ENCODE data around the gene PLD5. TPM values are rescaled to one million over a fixed set of nuclear protein-coding genes. Genes with fewer than 3 reads are reported as not detected.
A peak's percentile ranks its signal among the peaks of the same experiment; 100 is the strongest.
"Not testable (repeated sequence)": the region's sequence is repeated elsewhere in the genome, so short reads cannot be mapped to it uniquely, and the experiment has no call there.

The PLD5 gene
- polyA plus RNA-seq, 1 donor: 1.4 TPM

DNA sequence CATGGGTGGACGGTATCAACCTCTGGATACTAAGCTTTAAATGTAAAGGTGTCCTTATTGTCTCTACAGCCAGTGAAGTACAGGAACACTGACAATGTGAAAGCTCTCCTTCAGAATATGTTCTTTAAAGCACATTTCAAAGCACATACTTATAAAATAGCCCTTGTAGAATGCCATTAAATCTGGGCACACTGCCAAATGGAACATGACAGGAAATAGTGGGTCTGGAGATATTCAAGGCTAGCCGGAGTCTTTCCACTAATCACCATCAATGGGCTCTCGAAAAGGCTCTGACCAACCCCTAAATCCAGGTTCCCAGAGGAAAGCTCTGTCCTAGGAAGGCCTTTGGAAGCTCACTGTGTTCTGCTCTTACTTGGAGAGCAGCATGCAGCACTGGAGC lies 46.6 kb downstream of the PLD5 start:
- no peak for DNase-seq

DNA sequence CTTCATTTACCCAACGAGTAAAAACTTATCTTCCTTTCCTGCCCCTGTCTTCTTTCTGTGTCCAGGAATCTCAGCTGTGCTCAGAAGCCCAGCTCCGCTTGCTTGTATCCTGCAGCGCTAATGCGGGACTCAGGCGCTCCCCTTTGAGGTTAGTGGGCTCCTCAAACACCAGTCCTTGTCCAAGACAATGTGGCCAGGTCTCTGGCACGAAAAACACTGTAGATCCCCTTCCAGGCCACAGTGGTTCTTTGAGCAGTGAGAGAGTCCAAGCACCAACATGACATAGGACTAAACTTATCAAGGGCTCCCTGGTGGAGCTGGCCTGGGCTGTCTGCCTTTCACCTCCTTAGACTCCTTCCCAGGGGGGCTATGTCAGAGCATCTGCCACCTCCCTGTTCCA lies 53.7 kb downstream of the PLD5 start:
- no peak for DNase-seq

DNA sequence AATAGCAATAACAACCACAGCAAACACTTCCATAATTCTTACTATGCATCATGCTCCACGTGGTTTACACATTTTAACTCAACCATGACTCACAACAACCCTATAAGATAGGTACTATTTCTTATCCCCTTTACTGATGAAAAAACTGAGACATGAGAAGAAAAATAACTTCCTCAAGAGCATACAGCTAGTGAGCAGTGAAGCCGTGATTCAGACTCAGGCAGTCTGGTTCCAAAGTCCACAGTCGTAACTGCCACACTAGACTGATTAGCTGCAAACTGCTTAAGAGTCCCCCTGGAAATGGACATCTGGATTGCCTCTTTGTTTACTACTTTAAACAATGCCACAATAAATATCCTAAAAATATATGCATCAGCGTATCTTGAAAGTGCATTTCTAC lies 55.7 kb downstream of the PLD5 start:
- no peak for DNase-seq

- peak; percentile 35 for DNase-seq
These were observed 56.8 kb downstream of the PLD5 start for GRCh38 chr1:242467556-242468145.

DNA sequence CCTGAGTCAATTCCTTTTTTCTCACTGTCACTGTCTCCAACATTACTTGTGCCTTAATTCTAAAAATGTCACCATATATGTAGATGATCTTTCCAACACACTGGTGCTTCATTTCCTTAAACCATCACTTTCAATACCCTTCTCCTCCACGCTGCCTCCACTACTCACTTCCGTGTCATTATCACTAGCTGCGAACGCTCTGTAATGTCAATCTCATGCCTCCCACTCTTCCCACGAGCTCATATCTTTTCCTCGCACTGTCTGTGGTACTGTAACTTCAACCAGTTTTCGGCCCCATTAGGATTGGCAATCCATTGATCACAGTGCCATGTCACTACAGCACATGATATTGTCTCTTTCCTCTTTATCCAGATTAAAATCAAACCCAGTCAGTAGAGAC lies 61.6 kb downstream of the PLD5 start:
- DNase-seq: no peak

DNA sequence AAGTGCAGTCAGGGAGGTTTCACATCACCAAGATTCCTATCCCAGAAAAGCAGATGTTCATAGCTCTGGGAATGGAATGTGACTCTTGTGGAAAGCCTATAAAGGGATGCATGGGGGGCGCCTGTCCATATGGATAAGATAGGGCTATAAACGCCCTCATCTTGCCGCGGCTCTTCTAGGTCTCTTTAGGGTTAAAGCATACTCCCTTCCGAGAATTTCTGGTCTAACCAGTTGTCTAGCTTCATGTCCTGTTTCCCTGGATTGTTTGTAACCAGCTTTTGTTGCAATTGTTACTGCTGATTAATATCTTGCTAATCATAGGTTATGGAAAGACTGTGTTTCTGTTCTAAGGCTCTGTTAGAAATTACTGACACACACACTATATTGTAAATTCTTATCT lies 64.8 kb downstream of the PLD5 start:
- DNase-seq: not testable (repeated sequence)

- DNase-seq: peak; percentile 29
These were observed 67.7 kb downstream of the PLD5 start for GRCh38 chr1:242456726-242457269.

- no peak for DNase-seq
These were observed 69.5 kb downstream of the PLD5 start for GRCh38 chr1:242455052-242455361.

DNA sequence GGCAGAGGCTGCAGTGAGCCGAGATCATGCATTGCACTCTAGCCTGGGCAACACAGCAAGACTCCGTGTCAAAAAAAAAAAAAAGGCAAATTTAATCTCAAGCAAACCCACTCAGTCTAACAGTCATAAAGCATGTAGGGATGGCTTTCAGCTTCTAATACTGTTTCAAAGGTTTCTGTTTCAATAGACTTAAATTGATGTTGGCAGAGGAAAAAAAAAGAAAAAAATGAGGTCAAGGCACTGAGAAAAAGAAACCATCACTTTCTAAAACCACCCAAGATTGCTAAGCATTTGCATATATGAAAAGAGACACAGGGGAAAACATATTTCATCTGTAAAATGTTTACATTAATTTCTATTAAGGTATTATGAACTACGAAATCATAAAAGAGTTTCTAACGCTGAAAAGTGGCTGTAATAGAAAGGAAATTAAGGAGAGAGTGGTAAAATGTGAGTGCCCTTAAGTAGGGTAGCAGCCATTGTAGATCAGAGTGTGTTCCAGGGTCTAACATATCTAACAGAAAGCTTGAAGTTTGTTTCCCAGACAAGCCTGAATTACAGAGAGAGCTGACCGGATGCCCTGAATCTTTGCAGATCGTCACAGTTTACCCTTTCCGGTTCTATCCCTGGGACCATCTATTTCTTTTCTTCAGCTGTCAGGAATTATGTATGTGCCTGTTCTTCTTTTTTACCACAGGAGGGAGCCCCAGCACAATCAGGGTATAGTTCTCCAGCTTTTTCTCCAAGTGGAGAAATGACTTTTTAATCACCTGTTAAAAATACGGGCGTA lies 70.0 kb downstream of the PLD5 start:
- DNase-seq: peak; percentile 29

DNA sequence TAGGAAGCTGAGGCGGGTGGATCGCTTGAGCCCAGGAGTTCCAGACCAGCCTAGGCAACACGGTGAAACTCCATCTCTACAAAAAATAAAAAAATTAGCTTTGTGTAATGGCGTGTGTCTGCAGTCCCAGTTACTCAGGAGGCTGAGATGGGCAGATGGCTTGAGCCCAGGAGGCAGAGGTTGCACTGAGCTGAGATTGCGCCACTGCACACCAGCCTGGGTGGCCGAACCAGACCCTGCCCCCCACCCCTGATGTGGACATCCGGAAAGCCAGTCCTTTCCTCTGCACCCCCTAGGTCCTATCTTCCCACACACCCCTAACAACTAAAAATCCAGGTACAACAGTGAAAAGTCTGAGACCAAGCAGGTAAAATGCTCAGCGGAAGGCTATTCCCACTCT lies 71.9 kb downstream of the PLD5 start:
- no peak for DNase-seq

DNA sequence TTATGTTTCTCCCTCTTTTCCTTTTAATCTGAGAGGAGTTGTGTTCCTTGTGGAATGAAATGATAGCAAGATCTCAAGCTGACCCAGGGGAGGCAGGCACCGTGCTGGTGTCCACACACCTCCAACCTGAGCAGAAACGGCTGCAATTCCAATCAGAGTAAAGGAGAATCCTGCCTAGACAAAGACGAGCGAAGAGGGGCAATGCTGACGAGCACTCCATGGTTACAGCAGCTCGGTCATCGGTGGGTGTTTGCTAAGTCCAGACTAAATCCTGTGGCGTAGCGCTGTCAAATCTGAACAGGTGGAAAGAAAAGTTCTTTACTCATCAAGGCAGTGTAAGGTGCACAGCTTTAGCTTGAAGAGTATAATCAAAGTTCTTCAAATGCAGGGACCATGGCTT lies 74.8 kb downstream of the PLD5 start:
- no peak for DNase-seq

DNA sequence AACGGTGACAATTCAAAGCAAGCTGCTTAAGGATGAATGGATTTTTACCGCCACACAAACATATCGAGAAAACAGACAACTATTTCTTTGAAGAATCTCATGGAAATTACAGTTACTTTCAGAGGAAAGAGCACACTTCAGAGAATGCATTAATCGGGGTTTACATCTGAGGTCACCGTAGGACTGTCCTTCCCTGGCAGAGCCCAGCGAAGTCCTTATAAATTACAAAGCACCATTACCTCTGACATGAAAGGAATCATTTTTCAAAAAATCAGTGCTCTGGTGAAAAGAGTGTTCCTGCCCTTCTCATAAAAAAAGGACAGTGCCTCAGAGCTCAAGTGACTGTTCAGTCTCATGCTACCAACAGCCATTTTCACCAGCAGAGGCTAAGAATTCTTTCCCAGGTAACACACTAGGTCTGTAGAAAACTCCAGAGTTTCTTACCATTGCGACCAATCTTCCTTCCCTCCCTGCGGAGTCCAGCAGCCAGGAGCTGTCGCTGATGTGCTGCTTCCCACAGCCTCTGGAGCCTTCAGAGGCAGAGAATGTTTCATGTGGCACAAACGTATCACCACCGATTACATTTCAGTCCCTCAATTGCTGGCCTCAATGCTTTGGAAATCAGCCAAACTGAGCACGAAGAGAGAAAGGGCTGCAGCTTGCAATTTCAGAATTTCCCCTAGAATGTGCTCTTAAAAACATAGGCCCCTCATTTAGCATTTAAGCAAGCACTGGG lies 75.4 kb downstream of the PLD5 start:
- no peak for DNase-seq

GRCh38 chr1:242447689-242448088 lies 76.8 kb downstream of the PLD5 start:
- DNase-seq: no peak

GRCh38 chr1:242440757-242441156 lies 83.7 kb downstream of the PLD5 start:
- no peak for DNase-seq

GRCh38 chr1:242435200-242435599 lies 89.3 kb downstream of the PLD5 start:
- DNase-seq: no peak

DNA sequence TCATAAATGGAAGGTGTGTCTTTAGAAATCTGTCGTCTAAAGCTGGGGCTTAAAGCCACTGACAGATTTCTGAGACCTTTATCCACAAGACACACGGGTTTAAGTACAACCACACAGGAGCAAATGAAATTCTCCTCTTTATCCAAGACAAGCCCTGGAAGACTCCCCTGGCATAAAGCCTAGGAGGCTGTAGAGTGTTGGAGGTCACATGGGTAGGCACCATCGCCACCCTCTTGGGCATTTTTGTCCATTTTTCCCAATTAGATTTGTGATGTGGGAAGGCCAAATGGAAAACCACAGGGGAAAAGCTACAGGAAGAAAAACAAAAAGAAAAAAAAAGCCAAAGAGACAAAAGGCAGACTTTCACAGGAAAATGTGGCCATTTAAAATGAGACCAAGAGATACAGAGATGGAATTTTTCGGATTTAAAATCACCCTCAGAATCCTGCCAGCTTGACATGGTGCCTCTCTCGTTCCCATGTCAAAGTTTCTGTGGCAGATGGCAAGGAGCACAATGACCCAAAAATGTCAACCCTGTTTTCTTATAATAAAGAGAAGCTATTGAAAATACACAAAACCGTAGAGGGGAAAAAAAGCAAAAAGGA lies 91.9 kb downstream of the PLD5 start:
- no peak for DNase-seq

- DNase-seq: no peak
These were observed 92.7 kb downstream of the PLD5 start for GRCh38 chr1:242431786-242432185.

DNA sequence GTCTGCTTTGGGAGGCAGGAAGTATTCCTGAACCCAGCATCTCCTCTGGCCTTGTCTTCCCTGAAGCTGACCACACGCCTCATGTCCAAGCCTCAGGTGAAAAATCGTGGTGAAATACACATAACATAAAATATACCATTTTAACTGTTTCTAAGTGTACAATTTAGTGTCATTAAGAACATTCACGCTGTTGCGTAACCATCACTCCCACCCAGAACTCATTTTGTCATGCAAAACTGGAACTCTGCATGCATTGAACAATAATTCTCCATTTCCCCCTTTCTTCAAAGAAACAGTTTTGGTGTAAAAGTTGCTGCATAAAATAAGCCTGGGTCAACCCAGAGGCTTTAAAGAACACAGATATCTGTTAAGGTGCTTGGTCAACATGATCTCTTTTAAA lies 93.5 kb downstream of the PLD5 start:
- no peak for DNase-seq

- DNase-seq: peak; percentile 16
These were observed 95.9 kb downstream of the PLD5 start for GRCh38 chr1:242428399-242429190.

DNA sequence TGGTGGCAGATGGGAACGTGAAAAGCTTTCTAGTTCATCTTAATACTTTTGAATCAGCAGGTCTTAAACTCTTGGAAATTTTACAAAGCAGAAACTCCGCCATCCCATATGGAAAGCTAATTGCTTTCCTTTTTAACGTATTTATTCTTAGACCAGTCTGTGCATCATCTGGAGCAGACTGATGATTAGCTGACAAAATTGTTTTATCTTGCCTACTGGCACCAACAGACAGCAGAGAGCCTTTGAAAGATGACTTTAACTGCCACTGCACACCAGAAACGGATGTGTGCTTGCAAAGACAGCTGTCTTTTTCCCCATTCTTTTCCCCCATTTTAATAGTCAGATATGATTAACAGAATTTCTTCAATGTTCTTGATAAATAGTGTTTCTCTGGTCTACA lies 97.0 kb downstream of the PLD5 start:
- DNase-seq: peak; percentile 35

- no peak for DNase-seq
These were observed 98.1 kb downstream of the PLD5 start for GRCh38 chr1:242426271-242426905.

- no peak for DNase-seq
These were observed 99.3 kb downstream of the PLD5 start for GRCh38 chr1:242425232-242425631.

Data from hindlimb muscle (tissue), 1 donor.